T-helper 9 cell (primary cell): ENCODE data around the gene PTPN21.

Experiments used
- DNase-seq: peaks from one replicate; pipeline ENCODE4 v3.0.0-alpha.2; 2020

The PTPN21 gene

DNA sequence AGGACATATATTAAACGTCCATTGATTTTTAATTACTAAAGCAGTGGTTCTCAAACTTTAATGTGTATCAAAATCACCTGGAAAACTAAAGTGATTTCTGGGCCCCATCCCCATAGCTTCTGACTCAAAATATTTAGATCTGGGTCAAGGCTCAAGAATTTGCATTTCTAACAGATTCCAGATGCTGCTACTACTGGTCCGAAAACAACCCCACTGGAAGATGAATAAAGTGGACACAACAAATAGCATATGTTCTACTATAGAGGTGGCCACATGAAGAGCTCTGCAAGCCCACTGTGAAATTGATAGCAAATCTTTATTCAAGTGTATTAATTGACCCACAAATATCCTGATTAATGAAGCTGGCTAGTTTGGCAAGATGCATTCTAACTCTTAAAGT, 99.9 kb downstream of the PTPN21 start:
- DNase-seq = no peak

DNA sequence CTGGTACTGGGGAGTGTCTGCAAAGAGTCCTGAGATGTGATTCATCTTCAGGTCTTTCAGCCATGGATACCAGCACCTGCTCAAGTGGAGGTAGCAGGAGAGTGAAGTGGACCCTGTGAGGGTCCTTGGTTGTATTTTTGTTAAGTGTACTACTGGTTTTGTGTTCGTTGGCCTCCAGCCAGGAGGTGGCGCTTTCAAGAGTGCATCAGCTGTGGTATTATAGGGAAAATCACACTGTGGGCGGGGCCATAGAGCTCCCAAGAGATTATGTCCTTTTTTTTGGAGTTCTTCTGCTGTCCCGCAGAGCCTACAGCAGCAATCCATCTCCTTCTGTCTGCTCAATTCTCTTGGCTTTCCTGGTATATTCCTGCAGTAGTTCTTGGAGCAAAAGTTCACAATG, 102.6 kb downstream of the PTPN21 start:
- no peak for DNase-seq

DNA sequence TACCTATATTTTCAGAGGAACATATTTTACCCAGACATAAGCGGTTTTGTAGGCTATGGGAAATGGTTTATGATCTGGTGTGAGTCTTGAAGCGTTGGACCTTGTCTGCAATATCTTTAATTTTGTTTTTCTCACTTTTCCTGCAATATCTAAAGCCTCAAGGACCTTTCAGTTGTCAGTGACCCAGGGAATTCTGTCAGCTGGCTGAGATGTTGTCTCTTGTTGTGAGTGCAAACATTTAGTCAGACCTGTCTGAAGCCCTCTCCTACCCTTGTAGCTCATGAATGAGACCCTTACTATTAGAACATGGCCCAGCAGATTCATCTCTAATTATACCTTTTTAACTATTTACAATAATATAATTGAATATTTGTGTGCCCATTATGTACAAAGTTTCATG, 115.7 kb downstream of the PTPN21 start:
- DNase-seq = no peak

DNA sequence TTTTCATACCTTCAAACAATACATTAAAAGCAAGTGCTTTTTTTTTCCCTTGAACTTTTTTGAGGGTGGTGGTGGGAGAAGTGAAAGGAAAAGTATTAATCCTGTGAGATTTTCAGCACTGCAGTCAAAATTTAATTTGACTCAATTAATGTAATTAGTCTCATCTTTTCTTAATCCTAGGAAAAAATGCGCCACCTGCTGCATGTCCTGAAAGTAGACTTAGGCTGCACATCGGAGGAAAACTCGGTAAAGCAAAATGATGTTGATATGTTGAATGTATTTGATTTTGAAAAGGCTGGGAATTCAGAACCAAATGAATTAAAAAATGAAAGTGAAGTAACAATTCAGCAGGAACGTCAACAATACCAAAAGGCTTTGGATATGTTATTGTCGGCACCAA, 117.1 kb downstream of the PTPN21 start:
- DNase-seq = no peak

DNA sequence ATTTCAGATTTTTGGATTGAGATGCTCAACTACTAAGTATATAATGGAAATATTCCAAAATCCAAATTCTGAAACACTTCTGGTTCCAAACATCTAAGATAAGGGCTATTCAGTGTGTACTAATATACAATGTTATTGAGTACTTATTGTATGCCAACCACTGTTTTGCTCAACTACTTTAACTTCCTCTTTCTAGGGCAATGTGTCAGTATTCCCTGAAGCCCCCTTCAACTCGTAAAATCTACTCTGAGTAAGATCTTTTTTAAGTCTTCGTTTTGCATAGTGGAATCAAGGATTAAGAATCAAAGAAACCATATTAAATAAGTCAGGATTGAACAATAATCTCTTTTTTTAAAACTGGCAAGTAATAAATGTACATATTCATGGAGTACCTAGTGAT, 123.8 kb downstream of the PTPN21 start:
- DNase-seq = no peak

DNA sequence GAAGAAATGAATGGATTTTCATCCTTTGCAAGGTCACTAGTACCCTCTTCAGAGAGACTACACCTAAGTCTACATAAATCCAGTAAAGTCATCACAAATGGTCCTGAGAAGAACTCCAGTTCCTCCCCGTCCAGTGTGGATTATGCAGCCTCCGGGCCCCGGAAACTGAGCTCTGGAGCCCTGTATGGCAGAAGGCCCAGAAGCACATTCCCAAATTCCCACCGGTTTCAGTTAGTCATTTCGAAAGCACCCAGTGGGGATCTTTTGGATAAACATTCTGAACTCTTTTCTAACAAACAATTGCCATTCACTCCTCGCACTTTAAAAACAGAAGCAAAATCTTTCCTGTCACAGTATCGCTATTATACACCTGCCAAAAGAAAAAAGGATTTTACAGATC, 128.5 kb downstream of the PTPN21 start:
- no peak for DNase-seq

DNA sequence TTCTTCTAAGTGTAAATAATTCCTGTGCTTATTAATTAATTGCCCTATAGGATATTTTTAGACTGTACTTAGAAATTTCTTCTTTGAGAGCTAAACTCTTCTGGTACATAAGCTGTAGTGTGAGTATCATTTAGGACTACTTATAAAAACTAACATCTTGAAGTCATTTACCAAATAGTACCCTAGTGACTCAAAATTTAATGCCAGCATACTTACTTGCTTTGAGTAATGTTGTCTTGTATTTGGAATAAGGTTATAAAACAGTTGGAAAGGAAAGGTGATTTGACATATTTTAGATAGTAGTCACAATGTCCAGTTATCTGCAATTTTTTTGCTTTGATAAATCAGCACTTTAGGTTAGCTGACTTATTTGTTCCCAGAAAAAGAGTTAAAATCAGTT, 130.2 kb downstream of the PTPN21 start:
- no peak for DNase-seq

DNA sequence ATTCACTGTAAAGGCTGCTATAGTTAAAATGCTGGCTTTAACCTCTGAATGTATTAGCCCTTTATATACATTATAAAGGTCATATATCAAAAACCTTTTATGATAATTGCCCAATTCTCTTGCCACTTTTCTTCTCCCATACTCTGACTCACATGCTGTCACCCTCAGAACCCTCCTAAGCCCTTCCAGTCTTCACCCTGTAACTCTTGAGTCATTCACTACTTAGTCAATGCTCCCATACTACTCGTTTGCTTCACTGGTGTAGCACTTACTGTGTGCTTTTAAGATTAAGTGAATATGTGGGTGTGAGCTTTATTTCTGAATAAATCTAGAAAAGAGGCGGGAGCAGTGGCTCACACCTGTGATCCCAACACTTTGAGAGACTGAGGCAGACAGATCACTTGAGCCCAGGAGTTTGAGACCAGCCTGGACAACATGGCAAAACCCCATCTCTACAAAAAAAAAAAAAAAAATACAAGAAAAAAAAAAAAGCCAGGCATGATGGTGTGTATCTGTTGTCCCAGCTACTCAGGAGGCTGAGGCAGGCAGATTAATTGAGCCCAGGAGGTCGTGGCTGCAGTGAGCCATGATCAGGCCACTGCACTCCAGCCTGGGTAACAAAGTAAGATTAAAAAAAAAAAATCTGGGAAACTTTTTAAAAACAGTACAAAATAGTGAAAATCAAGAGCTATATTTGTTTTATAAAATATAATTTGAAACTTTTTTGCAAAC, 131.7 kb downstream of the PTPN21 start:
- no peak for DNase-seq

DNA sequence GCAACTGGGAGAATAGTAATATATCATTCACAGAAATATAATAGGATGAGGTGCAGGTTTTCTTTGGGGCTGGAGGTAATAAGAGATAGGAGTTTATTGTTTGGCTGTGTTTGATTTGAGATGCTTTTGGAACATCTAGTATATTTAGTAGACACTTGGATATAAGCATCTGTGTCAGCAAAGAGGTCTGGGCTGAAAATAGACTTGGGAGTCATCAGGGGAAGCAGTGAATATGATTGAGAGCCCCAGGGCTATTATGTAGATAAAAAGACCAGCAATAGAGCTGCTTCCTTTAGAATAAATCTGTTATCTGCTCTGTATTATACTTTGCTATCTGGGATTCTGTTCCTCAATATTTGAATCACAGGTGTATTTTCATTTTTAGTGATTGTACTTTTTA, 132.8 kb downstream of the PTPN21 start:
- DNase-seq = no peak

DNA sequence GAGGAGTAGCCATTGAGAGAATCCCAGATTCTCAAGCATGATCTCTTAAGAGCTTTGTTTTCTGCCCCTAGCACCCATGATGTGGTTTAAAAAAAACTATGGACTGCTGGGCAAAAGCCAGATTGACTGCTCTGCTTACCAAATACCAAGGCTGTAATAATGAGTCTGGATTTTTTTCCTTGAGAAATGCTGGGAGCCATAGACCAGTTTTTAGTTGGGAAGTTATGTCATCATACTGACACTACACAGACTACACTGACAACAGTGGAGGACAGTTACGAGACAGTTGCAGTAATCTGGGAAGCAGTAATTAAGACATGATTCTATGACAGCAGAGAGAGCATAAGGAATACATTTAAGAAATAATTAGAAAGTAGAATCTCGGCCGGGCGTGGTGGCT, 133.5 kb downstream of the PTPN21 start:
- no peak for DNase-seq

DNA sequence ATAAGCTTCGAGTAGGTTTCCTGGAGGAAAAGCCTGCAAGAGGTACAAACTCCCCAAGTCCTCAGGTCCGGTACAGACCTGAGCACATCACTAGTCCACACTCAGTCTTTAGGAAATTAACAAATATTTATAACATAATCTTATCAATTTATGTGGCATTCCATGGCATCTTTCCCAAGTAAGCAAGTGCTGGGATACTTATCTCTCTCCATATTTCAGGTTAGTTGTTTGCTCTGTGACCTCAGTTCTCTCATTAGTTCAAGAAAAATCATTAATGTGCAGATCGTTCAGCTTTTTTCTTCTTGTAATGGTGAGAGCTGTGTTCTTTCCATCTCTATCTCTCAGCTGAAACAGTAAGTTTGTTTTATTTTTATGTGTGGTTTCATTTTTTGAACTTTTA, 134.6 kb downstream of the PTPN21 start:
- DNase-seq = no peak

DNA sequence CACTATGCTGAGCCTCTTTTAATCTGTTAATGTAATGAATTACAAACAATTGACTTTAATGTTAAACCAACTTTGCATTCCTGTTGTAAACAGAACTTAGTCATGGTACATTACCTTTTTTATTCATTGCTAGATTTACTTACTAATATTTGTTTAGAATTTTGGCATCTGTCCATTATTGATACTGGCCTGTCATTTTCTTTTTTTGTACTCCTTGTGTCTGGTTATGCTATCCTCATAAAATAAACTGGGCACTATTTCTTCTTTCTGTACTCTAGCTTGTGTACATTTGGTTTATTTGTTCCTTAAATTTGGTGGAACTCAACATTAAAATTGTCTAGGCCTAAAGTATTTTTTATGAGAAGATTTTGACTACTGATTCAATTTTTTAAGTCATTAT, 137.2 kb downstream of the PTPN21 start:
- no peak for DNase-seq
